Neural cell (in vitro differentiated cells): ENCODE measurements around the gene MRPS10. TPM values are rescaled to one million over a fixed set of nuclear protein-coding genes. Genes with fewer than 3 reads are reported as not detected.

ENCODE experiments used
- H2AFZ ChIP-seq: fragments of 200-600, 300-800 bp; sonication (generic), shearing (Covaris generic); 2 replicates; pipeline ENCODE4 v1.6.0; 2014; ENCODE audit warnings: low read depth, mild to moderate bottlenecking, antibody characterized with exemption, low read length, moderate library complexity
- H3F3A ChIP-seq: fragments of 200-600 bp; shearing (Covaris generic); 2 replicates; pipeline ENCODE4 v1.6.1; 2016; ENCODE audit warnings: mild to moderate bottlenecking, moderate library complexity, mixed read lengths, antibody characterized with exemption, low read length; ENCODE audit not compliant: insufficient read depth, poor library complexity, severe bottlenecking
- H3K27ac ChIP-seq: fragments of 200-600, 300-800 bp; sonication (generic), shearing (Covaris generic); 2 replicates; pipeline ENCODE4 v1.5.1; 2014; ENCODE audit warnings: mild to moderate bottlenecking, low read length, moderate library complexity
- H3K27me3 ChIP-seq: fragments of 300-800, 200-600 bp; sonication (generic), shearing (Covaris generic); 2 replicates; pipeline ENCODE4 v1.6.0; 2014; ENCODE audit warnings: mild to moderate bottlenecking, low read depth, low read length, moderate library complexity; ENCODE audit not compliant: insufficient read depth
- H3K36me3 ChIP-seq: fragments of 300-800, 200-600 bp; sonication (generic), shearing (Covaris generic); 2 replicates; pipeline ENCODE4 v1.5.1; 2014; ENCODE audit warnings: mild to moderate bottlenecking, antibody characterized with exemption, low read length, moderate library complexity; ENCODE audit not compliant: insufficient read depth
- H3K4me2 ChIP-seq: fragments of 300-800, 200-600 bp; sonication (generic), shearing (Covaris generic); 2 replicates; pipeline ENCODE4 v1.6.0; 2014; ENCODE audit warnings: mild to moderate bottlenecking, low read length
- H3K4me3 ChIP-seq: fragments of 300-800, 200-600 bp; sonication (generic), shearing (Covaris generic); 2 replicates; pipeline ENCODE4 v1.5.1; 2014; ENCODE audit warnings: mild to moderate bottlenecking, low read length, moderate library complexity
- H3K79me2 ChIP-seq: fragments of 200-600 bp; shearing (Covaris generic); replicated peaks from 2 replicates; pipeline ENCODE4 v1.6.0; 2014; ENCODE audit warnings: mild to moderate bottlenecking, low read length, moderate library complexity; ENCODE audit not compliant: insufficient read depth
- H3K9ac ChIP-seq: fragments of 300-800, 200-600 bp; sonication (generic), shearing (Covaris generic); 2 replicates; pipeline ENCODE4 v1.6.1; 2016; ENCODE audit warnings: mild to moderate bottlenecking, low read length, mixed read lengths
- H3K9me2 ChIP-seq: fragments of 200-600 bp; shearing (Covaris generic); 2 replicates; pipeline ENCODE4 v1.6.1; 2016; ENCODE audit warnings: mild to moderate bottlenecking, low read length, mixed read lengths; ENCODE audit not compliant: insufficient read depth
- H3K9me3 ChIP-seq: fragments of 200-600, 300-800 bp; sonication (generic), shearing (Covaris generic); 2 replicates; pipeline ENCODE4 v1.6.1; 2016; ENCODE audit warnings: mild to moderate bottlenecking, mixed run types, low read length, moderate library complexity, mixed read lengths
- H4K20me1 ChIP-seq: fragments of 200-600 bp; shearing (Covaris generic); 2 replicates; pipeline ENCODE4 v1.6.1; 2016; ENCODE audit warnings: mild to moderate bottlenecking, mixed run types; ENCODE audit not compliant: insufficient read depth
- EP300 ChIP-seq: fragments of 450-650 bp; conservative IDR thresholded peaks from 2 replicates; pipeline ENCODE4 v1.6.1; 2014; ENCODE audit warnings: antibody characterized with exemption, mild to moderate bottlenecking, moderate library complexity; ENCODE audit not compliant: poor library complexity, severe bottlenecking
- EZH2 ChIP-seq: fragments of 200-600, 300-800 bp; shearing (Covaris generic), sonication (generic); IDR thresholded peaks from 2 replicates; pipeline ENCODE4 v1.6.1; 2014; ENCODE audit warnings: antibody characterized with exemption, low read length, borderline replicate concordance, mild to moderate bottlenecking; ENCODE audit not compliant: insufficient read depth, poor library complexity, severe bottlenecking
- MXI1 ChIP-seq: fragments of 450-650 bp; conservative IDR thresholded peaks from 2 replicates; pipeline ENCODE4 v1.6.1; 2014; ENCODE audit warnings: antibody characterized with exemption, mild to moderate bottlenecking; ENCODE audit not compliant: poor library complexity, severe bottlenecking
- POLR2AphosphoS5 ChIP-seq: IDR thresholded peaks from 2 replicates; pipeline ENCODE4 v1.6.1; 2012
- RAD21 ChIP-seq: fragments of 450-650 bp; conservative IDR thresholded peaks from 2 replicates; pipeline ENCODE4 v1.6.1; 2014; ENCODE audit warnings: antibody characterized with exemption, mild to moderate bottlenecking, moderate library complexity
- SMC3 ChIP-seq: fragments of 450-650 bp; conservative IDR thresholded peaks from 2 replicates; pipeline ENCODE4 v1.6.1; 2014; ENCODE audit warnings: antibody characterized with exemption, mild to moderate bottlenecking, moderate library complexity; ENCODE audit not compliant: poor library complexity
- TAF1 ChIP-seq: IDR thresholded peaks from 2 replicates; pipeline ENCODE4 v1.6.1; 2012; ENCODE audit warnings: low read depth
- polyA plus RNA-seq: library from polyadenylated mRNA; depleted of rRNA; stranded (reverse); fragments of >200 nt; gene quantifications from 2 replicates; pipeline ENCODE4 v1.2.3, GENCODE V29; 2014
- TF ChIP-seq, protein P1 (sequence below): fragments of 450-650 bp; IDR thresholded peaks from 2 replicates; pipeline ENCODE4 v1.5.1; 2014; ENCODE audit warnings: antibody characterized with exemption, mild to moderate bottlenecking, moderate library complexity; ENCODE audit not compliant: poor library complexity, severe bottlenecking
- TF ChIP-seq, protein P2 (sequence below): IDR thresholded peaks from 2 replicates; pipeline ENCODE4 v1.6.1; 2012; ENCODE audit warnings: borderline replicate concordance

MRPS10 gene
- polyA plus RNA-seq, 1 donor from 2014 or later, result 37.4 TPM

DNA sequence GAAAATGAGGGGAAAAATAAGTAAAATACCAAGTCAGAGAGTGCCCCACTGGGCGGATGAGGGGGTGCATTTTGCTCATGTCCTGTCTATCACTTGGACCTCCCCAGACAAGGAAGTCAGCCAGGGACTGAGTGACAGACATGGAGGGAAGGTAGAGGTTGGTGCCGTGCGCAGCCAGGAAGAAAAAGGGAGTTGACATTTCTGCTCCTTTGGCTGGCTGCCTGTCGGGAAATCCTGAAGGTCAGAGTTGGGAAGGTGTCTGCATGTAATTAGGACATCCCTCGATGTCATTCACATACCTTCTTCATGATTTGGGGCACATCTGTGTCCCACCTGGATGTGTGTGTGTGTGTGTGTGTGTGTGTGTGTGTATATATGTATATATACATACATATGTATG, 35.6 kb downstream of the MRPS10 start:
- Histone ChIP-seq H3K27ac (no peak overlapping the region), H3K79me2 (no peaks in the 10 kb centered on the region), H3K27me3 (no peaks in the 10 kb centered on the region), H3K36me3 (no peaks in the 10 kb centered on the region), H3K9ac (no peak overlapping the region), H3K4me2 (no peak overlapping the region), H3F3A (no peaks in the 10 kb centered on the region), H3K9me2 (no peaks in the 10 kb centered on the region), H4K20me1 (no peaks in the 10 kb centered on the region), H3K9me3 (no peaks in the 10 kb centered on the region), H2AFZ (no peak overlapping the region), H3K4me3 (no peak overlapping the region)
- TF ChIP-seq, protein P1, sequence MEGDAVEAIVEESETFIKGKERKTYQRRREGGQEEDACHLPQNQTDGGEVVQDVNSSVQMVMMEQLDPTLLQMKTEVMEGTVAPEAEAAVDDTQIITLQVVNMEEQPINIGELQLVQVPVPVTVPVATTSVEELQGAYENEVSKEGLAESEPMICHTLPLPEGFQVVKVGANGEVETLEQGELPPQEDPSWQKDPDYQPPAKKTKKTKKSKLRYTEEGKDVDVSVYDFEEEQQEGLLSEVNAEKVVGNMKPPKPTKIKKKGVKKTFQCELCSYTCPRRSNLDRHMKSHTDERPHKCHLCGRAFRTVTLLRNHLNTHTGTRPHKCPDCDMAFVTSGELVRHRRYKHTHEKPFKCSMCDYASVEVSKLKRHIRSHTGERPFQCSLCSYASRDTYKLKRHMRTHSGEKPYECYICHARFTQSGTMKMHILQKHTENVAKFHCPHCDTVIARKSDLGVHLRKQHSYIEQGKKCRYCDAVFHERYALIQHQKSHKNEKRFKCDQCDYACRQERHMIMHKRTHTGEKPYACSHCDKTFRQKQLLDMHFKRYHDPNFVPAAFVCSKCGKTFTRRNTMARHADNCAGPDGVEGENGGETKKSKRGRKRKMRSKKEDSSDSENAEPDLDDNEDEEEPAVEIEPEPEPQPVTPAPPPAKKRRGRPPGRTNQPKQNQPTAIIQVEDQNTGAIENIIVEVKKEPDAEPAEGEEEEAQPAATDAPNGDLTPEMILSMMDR, result no peak
- TF ChIP-seq TAF1, result no peak
- no peak for TF ChIP-seq MXI1
- TF ChIP-seq POLR2AphosphoS5, result no peak
- no peak for TF ChIP-seq EP300
- no peak for TF ChIP-seq RAD21
- no peak for TF ChIP-seq EZH2
- TF ChIP-seq, protein P2, sequence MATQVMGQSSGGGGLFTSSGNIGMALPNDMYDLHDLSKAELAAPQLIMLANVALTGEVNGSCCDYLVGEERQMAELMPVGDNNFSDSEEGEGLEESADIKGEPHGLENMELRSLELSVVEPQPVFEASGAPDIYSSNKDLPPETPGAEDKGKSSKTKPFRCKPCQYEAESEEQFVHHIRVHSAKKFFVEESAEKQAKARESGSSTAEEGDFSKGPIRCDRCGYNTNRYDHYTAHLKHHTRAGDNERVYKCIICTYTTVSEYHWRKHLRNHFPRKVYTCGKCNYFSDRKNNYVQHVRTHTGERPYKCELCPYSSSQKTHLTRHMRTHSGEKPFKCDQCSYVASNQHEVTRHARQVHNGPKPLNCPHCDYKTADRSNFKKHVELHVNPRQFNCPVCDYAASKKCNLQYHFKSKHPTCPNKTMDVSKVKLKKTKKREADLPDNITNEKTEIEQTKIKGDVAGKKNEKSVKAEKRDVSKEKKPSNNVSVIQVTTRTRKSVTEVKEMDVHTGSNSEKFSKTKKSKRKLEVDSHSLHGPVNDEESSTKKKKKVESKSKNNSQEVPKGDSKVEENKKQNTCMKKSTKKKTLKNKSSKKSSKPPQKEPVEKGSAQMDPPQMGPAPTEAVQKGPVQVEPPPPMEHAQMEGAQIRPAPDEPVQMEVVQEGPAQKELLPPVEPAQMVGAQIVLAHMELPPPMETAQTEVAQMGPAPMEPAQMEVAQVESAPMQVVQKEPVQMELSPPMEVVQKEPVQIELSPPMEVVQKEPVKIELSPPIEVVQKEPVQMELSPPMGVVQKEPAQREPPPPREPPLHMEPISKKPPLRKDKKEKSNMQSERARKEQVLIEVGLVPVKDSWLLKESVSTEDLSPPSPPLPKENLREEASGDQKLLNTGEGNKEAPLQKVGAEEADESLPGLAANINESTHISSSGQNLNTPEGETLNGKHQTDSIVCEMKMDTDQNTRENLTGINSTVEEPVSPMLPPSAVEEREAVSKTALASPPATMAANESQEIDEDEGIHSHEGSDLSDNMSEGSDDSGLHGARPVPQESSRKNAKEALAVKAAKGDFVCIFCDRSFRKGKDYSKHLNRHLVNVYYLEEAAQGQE, result no peak

DNA sequence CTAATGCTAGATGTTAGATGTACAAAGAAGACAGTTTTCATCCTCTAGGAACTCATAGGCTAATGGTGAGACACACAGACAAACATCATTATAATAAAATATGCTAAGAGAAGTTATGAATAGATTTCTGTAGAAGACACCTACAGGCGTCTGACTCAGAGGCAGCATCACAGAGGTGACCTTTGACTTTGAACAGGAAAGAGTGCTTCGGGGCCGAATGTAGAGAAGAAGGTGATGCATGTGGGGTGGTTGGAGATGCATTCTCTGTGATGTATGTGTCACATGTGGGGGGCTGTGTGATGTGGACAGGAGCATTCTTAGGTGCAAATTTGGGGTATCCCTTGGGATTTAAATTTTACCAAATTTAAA, 37.7 kb downstream of the MRPS10 start:
- Histone ChIP-seq H3K4me2 (no peak overlapping the region), H3F3A (no peaks in the 10 kb centered on the region), H3K79me2 (no peaks in the 10 kb centered on the region), H3K4me3 (no peak overlapping the region), H4K20me1 (no peaks in the 10 kb centered on the region), H3K27ac (no peak overlapping the region), H3K36me3 (no peaks in the 10 kb centered on the region), H3K9ac (no peak overlapping the region), H3K9me2 (no peaks in the 10 kb centered on the region), H2AFZ (no peak overlapping the region), H3K27me3 (no peaks in the 10 kb centered on the region), H3K9me3 (no peaks in the 10 kb centered on the region)
- TF ChIP-seq, protein P1, result no peak
- TF ChIP-seq EP300 (no peak), SMC3 (no peak), RAD21 (no peak), MXI1 (no peak), EZH2 (no peak), POLR2AphosphoS5 (no peak), TAF1 (no peak)
- TF ChIP-seq, protein P2, result no peak
